Thyroid gland (tissue), 4 donors: ENCODE results near the gene SUN1. TPM values are rescaled to one million over a fixed set of nuclear protein-coding genes. Genes with fewer than 3 reads are reported as not detected.

Source experiments
- DNase-seq, 2 donors: peaks; one replicate each; pipeline ENCODE4 v3.0.0-alpha.2; 2019
- H3K27ac ChIP-seq, 3 donors: fragments of 200-600 bp; sonication (generic); 1 replicate in 2 of 3; 2 replicates in 1 of 3; pipeline ENCODE4 v1.5.1; 2016 to 2019; ENCODE audit warnings: mild to moderate bottlenecking in 1 of 3, moderate library complexity in 1 of 3
- H3K27me3 ChIP-seq: fragments of 200-600 bp; sonication (generic); one replicate; pipeline ENCODE4 v1.5.1; 2019
- H3K36me3 ChIP-seq, 2 donors: fragments of 200-600 bp; sonication (generic); one replicate each; pipeline ENCODE4 v1.5.1; 2016 to 2019
- H3K4me1 ChIP-seq, 2 donors: fragments of 200-600 bp; sonication (generic); one replicate each; pipeline ENCODE4 v1.5.1; 2017 to 2019
- H3K4me3 ChIP-seq, 3 donors: fragments of 200-600 bp; sonication (generic); replicated peaks in 1 of 3; 1 replicate in 2 of 3; 2 replicates in 1 of 3; pipeline ENCODE4 v1.5.1; 2016; ENCODE audit warnings: mild to moderate bottlenecking in 1 of 3
- H3K9me3 ChIP-seq: fragments of 200-600 bp; sonication (generic); one replicate; pipeline ENCODE4 v1.5.1; 2017
- POLR2A ChIP-seq, 2 donors: fragments of 450-650 bp; IDR thresholded peaks; one replicate each; pipeline ENCODE4 v1.6.1; 2017; ENCODE audit warnings: antibody characterized with exemption in 2 of 2, mild to moderate bottlenecking in 2 of 2, moderate library complexity in 1 of 2
- WGBS, 2 donors: methylation state at CpG; one replicate each; pipeline ENCODE4 v1.1.5; 2017; 5-methylcytosine and 5-hydroxymethylcytosine counted together
- intact Hi-C: fragments of 100-400 bp; cut with DNase I; formaldehyde crosslinking; loops from one replicate; pipeline ENCODE4 v1.15.1; 2023
- total RNA-seq, 4 donors: library from RNA; depleted of rRNA; stranded (reverse); fragments of >200 nt; gene quantifications; one replicate each; pipeline ENCODE4 v1.2.3, GENCODE V29; 2016
- TF ChIP-seq, protein P1 (sequence below), 6 experiments: fragments of 200-600 bp in 3 of 6; fragments of 450-650 bp in 3 of 6; sonication (generic) in 3 of 6; IDR thresholded peaks; one replicate each; pipeline ENCODE4 v1.5.1; 2016 to 2019; ENCODE audit warnings: antibody characterized with exemption in 6 of 6, mild to moderate bottlenecking in 2 of 6, inconsistent platforms in 1 of 6, moderate library complexity in 1 of 6

The SUN1 gene
- total RNA-seq, 4 donors from 2014 or later: 146 to 260 (median 186) TPM

- Histone ChIP-seq H3K4me1 (no peaks in the 10 kb centered on the region), H3K27me3 (no peaks in the 10 kb centered on the region), H3K9me3 (no peaks in the 10 kb centered on the region), H3K4me3 (no peak overlapping the region), H3K36me3 (peaks cover 45 to 55% of the 10 kb centered on the region in 2 donors), H3K27ac (no peak overlapping the region)
- intact Hi-C loops: no loop called here
- no peak for TF ChIP-seq POLR2A (IDR thresholded peaks at IDR 0.05)
- TF ChIP-seq, protein P1, sequence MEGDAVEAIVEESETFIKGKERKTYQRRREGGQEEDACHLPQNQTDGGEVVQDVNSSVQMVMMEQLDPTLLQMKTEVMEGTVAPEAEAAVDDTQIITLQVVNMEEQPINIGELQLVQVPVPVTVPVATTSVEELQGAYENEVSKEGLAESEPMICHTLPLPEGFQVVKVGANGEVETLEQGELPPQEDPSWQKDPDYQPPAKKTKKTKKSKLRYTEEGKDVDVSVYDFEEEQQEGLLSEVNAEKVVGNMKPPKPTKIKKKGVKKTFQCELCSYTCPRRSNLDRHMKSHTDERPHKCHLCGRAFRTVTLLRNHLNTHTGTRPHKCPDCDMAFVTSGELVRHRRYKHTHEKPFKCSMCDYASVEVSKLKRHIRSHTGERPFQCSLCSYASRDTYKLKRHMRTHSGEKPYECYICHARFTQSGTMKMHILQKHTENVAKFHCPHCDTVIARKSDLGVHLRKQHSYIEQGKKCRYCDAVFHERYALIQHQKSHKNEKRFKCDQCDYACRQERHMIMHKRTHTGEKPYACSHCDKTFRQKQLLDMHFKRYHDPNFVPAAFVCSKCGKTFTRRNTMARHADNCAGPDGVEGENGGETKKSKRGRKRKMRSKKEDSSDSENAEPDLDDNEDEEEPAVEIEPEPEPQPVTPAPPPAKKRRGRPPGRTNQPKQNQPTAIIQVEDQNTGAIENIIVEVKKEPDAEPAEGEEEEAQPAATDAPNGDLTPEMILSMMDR (IDR thresholded peaks at IDR 0.05): no peak
- 88 to 93% methylated on average over 10 to 11 of the region's 18 CpGs for whole genome bisulfite sequencing, 2 donors
- no peak for DNase-seq
Observed at GRCh38 chr7:889391-889790, 57.1 kb downstream of the SUN1 start.

- no peak for TF ChIP-seq POLR2A (IDR thresholded peaks at IDR 0.05)
- TF ChIP-seq, protein P1 (IDR thresholded peaks at IDR 0.05): no peak
- DNase-seq: no peak
Observed at GRCh38 chr7:890868-891267, 58.6 kb downstream of the SUN1 start.

DNA sequence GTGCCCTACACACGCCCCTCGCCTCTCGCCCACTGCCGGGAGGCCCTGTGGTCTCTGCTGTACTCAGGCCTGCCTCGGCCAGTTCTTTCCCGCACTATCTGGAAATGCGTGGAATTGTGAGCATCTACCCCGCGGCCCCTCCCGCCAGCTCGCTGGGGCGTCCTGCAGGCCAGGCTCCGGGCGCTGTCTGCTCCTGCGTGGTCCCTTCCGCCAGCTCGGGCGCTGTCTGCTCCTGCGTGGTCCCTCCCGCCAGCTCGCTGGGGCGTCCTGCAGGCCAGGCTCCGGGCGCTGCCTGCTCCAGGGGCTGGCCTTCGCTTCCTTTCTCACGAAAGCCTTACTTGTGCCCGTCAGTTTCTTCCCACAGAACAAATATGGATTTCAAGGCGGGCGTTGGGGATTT is 59.0 kb downstream of the SUN1 start:
- intact Hi-C loops: no loop called here
- no peaks in the 10 kb centered on the region for H3K4me1 ChIP-seq
- no peaks in the 10 kb centered on the region for H3K9me3 ChIP-seq
- H3K4me3 ChIP-seq: no peak overlapping the region
- no peak for DNase-seq
- no peak overlapping the region for H3K27ac ChIP-seq
- TF ChIP-seq, protein P1 (IDR thresholded peaks at IDR 0.05): no peak
- no peak for TF ChIP-seq POLR2A (IDR thresholded peaks at IDR 0.05)
- H3K27me3 ChIP-seq: no peaks in the 10 kb centered on the region
- peaks cover 60 to 72% of the 10 kb centered on the region in 2 donors for H3K36me3 ChIP-seq
- 95% methylated on average over 24 to 29 of the region's 29 CpGs for WGBS, 2 donors

More at GRCh38 chr7:890868-891267, 58.6 kb downstream of the SUN1 start:
- no peaks in the 10 kb centered on the region for H3K27me3 ChIP-seq
- peaks cover 60 to 67% of the 10 kb centered on the region in 2 donors for H3K36me3 ChIP-seq
- WGBS, 2 donors: 91 to 97% methylated on average over 15 of the region's 15 CpGs
- H3K4me1 ChIP-seq: no peaks in the 10 kb centered on the region
- H3K4me3 ChIP-seq: no peak overlapping the region
- H3K27ac ChIP-seq: no peak overlapping the region
- intact Hi-C loops: no loop called here
- no peaks in the 10 kb centered on the region for H3K9me3 ChIP-seq

GRCh38 chr7:891805-892204 is 59.5 kb downstream of the SUN1 start:
- TF ChIP-seq POLR2A (IDR thresholded peaks at IDR 0.05): no peak
- TF ChIP-seq, protein P1 (IDR thresholded peaks at IDR 0.05): no peak
- Histone ChIP-seq H3K27me3 (no peaks in the 10 kb centered on the region), H3K4me1 (no peaks in the 10 kb centered on the region), H3K27ac (no peak overlapping the region), H3K9me3 (no peaks in the 10 kb centered on the region), H3K4me3 (no peak overlapping the region), H3K36me3 (peaks cover 59 to 73% of the 10 kb centered on the region in 2 donors)
- intact Hi-C loops: no loop called here
- no peak for DNase-seq
- WGBS, 2 donors: 96 to 99% methylated on average over 11 to 20 of the region's 20 CpGs

DNA sequence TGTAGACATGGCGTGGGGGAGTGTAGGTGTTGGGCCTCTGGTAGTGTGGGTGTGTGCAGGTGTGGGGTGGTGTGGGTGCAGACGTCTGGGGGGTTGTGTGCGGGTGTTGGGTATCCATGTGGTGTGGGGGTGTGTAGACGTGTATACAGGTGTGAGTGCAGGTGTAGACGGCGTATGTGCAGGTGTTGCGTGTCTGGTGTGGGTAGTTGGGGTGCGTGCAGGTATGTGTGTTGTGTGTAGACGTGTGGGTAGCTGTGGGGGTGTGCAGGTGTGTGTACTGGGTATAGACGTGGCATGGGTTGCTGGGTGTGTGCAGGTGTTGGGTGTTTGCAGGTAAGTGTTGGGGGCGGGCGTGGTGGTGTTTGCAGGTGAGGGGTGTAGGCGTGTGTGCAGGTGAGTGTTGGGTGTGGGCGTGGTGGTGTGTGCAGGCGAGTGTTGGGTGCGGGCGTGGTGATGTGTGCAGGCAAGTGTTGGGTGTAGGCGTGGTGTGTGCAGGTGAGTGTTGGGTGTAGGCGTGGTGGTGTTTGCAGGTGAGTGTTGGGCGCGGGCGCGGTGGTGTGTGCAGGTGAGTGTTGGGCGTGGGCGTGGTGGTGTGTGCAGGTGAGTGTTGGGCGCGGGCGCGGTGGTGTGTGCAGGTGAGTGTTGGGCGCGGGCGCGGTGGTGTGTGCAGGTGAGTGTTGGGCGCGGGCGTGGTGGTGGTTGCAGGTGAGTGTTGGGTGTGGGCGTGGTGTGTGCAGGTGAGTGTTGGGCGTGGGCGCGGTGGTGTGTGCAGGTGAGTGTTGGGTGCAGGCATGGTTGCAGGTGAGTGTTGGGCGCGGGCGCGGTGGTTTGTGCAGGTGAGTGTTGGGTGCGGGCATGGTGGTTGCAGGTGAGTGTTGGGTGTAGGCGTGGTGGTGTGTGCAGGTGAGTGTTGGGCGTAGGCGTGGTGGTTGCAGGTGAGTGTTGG is 60.6 kb downstream of the SUN1 start:
- Histone ChIP-seq H3K4me1 (peaks cover 0 to 2% of the 10 kb centered on the region in 2 donors), H3K27me3 (no peaks in the 10 kb centered on the region), H3K9me3 (no peaks in the 10 kb centered on the region), H3K27ac (no peak overlapping the region), H3K36me3 (peaks cover 48 to 63% of the 10 kb centered on the region in 2 donors), H3K4me3 (no peak overlapping the region)
- DNase-seq: no peak
- TF ChIP-seq, protein P1 (IDR thresholded peaks at IDR 0.05): no peak
- TF ChIP-seq POLR2A (IDR thresholded peaks at IDR 0.05): no peak
- 90 to 93% methylated on average over 48 of the region's 48 CpGs for WGBS, 2 donors
- intact Hi-C loops: no loop called here
